GM12875 (cell line): Measurements from ENCODE around the gene CAPN12.
A peak's percentile ranks its signal among the peaks of the same experiment; 100 is the strongest.

Source experiments
- H3K4me3 ChIP-seq: one replicate; pipeline ENCODE4 v1.5.1; 2011; ENCODE audit warnings: low read depth, low read length, control low read depth
- TF ChIP-seq, protein P1 (sequence below): IDR thresholded peaks from 2 replicates; pipeline ENCODE4 v1.5.1; 2011; ENCODE audit warnings: low read depth, mild to moderate bottlenecking, control low read depth, inconsistent platforms, low read length, moderate library complexity, borderline replicate concordance; ENCODE audit not compliant: insufficient read depth

CAPN12 gene

DNA sequence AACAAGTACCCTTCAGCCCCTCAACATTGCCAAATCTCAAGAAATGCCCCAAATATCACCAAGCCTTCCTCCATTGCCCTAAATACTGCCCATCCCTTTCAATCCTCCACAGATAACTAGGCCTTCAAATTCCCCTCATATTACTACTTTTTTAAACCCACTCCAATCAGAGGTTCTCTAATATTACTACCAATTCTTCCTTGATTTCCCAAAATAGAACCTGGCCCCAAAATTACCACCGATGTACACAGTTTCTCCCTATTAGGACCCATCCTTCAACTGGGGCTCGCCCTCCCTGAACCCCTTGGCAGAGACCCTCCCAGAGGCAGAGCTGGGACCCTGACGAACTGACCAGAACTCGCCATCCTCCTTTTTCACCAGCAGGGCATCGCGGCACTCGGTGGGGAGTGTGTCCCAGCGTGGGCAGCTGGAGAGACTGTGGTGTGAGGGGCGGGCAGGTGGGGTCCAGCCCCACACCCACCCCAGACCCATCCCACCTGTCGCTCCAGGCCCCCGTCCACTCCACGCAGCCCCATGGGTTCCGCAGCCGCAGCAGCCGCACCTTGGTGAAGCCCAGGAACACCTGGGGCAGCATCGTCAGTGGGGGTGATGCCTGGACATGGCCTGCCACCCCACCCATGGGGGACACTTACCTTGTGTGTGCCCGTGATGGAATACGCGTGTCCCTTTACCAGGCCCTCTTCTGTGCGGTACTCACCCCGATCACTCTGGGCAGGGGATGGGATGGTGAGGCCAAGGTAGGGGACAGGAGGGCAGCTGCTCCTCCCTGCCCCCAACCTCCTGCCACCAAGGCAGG lies 6.1 kb downstream of the CAPN12 start:
- no peak overlapping the region for H3K4me3 ChIP-seq
- TF ChIP-seq, protein P1, sequence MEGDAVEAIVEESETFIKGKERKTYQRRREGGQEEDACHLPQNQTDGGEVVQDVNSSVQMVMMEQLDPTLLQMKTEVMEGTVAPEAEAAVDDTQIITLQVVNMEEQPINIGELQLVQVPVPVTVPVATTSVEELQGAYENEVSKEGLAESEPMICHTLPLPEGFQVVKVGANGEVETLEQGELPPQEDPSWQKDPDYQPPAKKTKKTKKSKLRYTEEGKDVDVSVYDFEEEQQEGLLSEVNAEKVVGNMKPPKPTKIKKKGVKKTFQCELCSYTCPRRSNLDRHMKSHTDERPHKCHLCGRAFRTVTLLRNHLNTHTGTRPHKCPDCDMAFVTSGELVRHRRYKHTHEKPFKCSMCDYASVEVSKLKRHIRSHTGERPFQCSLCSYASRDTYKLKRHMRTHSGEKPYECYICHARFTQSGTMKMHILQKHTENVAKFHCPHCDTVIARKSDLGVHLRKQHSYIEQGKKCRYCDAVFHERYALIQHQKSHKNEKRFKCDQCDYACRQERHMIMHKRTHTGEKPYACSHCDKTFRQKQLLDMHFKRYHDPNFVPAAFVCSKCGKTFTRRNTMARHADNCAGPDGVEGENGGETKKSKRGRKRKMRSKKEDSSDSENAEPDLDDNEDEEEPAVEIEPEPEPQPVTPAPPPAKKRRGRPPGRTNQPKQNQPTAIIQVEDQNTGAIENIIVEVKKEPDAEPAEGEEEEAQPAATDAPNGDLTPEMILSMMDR: no peak

GRCh38 chr19:38737281-38737865 lies 6.9 kb downstream of the CAPN12 start:
- TF ChIP-seq, protein P1: no peak
- H3K4me3 ChIP-seq: no peak overlapping the region

DNA sequence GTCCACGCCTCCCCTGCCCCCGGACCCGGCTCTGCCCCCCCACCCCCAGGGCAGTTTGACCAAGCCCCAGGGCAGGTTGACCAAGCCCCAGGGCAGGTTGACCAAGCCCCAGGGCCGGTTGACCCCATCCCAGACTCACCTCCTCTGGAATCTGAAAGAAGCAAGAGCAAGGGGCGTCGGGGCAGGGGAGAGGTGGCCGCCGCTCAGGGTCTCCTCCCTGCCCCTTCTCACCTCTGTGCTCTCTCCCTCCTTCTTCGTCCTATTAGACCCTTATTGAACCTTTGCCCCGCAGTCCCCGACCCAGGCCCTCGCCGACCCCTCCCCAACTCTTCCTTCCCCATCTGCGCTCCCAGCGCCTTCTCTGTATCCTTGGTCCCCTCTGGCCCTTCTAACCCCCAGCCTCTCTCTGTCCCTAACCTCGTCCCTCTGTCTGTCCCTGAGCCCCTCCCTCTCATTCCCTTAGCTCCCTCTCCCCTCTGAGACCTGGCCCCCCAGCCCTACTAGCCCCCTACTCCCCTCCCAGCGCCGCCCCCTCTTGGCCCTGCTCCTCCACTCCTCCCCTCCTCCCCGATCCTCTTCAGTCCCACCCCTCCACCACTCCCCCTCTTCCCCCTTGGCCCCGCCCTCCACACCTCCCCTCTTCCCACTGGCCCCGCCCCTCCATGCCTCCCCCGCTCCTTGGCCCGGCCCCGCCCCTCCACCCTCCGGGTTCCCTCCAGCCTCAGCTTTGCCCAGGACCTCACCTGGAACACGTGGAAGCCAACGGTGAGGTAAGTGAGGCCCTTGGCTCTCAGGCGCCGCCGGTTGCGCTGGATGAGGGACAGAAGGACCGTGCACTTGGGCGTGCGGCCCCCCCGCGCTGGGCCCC lies 7.6 kb downstream of the CAPN12 start:
- peak overlapping the region; percentile 41 for H3K4me3 ChIP-seq
- TF ChIP-seq, protein P1: no peak

DNA sequence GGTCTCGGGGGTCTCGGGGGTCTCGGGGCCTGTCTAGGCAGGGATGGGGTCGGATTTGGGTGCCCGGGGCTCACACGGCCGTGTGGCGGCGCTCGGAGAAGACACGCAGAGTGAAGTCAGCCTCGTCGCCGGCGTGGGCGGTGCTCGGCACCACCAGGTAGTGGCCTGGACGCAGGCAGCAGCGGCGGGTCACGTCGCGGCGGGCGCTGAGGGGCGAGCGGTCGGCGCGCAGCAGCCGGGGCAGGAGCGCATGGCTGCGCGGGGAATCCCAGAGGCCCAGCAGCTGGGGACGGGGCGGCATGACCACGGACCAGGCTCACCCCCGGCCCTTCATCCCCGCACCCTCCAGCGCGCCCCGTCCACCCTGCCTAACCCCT lies 8.2 kb downstream of the CAPN12 start:
- peak overlapping the region; percentile 41 for H3K4me3 ChIP-seq
- TF ChIP-seq, protein P1: no peak

DNA sequence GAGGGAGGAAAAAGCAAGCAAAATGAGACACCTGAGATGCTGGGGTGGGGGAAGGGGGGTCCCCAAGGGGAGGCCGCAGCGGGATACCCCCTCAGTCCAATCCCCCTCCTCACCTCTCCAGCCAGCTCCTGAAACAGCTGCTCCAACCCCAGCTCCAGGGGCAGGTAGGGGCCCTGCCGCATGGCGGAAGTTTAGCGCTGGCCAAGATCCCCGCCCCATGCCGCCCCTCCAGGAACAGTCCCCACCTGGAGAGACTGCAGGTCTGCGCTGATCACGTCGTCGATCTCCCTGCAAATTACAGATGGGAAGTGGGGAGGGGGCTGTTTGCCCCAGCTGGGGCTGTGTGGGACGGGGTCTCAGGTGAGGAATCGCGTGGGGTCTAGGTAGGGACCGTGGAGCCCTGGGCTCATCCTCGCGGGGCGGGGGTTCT lies 9.0 kb downstream of the CAPN12 start:
- peak overlapping the region; percentile 44 for H3K4me3 ChIP-seq

GRCh38 chr19:38734426-38735256 lies 9.6 kb downstream of the CAPN12 start:
- peak overlapping the region; percentile 44 for H3K4me3 ChIP-seq
- TF ChIP-seq, protein P1: no peak

More for the DNA sequence above, 9.0 kb downstream of the CAPN12 start:
- TF ChIP-seq, protein P1: no peak
